ENCODE measurements around the gene FAM110A.

DNA sequence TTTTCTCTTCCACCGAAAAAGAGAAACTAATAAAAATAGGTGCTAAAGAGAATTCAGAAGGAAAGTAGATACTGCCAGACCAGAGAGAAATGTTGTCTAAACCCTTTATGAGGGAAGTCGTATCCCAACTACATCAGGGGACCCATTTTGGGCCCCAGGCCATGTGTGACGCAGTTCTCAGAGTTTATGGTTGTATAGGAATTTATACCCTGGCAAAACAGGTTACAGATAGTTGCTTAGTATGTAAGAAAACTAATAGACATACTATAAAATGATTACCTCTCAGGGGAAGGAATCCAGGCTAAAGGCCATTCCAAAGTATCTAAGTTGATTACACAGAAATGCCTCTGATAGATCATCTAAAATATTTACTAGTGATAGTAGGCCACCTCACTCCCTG is 36.6 kb upstream of the FAM110A start:
- TF ChIP-seq, protein P1, sequence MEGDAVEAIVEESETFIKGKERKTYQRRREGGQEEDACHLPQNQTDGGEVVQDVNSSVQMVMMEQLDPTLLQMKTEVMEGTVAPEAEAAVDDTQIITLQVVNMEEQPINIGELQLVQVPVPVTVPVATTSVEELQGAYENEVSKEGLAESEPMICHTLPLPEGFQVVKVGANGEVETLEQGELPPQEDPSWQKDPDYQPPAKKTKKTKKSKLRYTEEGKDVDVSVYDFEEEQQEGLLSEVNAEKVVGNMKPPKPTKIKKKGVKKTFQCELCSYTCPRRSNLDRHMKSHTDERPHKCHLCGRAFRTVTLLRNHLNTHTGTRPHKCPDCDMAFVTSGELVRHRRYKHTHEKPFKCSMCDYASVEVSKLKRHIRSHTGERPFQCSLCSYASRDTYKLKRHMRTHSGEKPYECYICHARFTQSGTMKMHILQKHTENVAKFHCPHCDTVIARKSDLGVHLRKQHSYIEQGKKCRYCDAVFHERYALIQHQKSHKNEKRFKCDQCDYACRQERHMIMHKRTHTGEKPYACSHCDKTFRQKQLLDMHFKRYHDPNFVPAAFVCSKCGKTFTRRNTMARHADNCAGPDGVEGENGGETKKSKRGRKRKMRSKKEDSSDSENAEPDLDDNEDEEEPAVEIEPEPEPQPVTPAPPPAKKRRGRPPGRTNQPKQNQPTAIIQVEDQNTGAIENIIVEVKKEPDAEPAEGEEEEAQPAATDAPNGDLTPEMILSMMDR (IDR thresholded peaks at IDR 0.05): no peak
- TF ChIP-seq EP300 (IDR thresholded peaks at IDR 0.05): no peak
